NCI-H460 (cell line): ENCODE data around the gene BIRC7. TPM values are rescaled to one million over a fixed set of nuclear protein-coding genes. Genes with fewer than 3 reads are reported as not detected.

Experiments
- DNase-seq: peaks from one replicate; pipeline ENCODE4 v3.0.0-alpha.2; 2016; ENCODE audit warnings: low read depth; ENCODE audit errors: extremely low read depth
- polyA plus RNA-seq: library from polyadenylated mRNA; depleted of rRNA; stranded (reverse); fragments of >200 nt; gene quantifications from 2 replicates; pipeline ENCODE4 v1.2.3, GENCODE V29; 2014; cell fraction: nucleus; rRNA removed
- total RNA-seq: library from RNA; depleted of rRNA; stranded (reverse); fragments of >200 nt; shearing (Covaris generic); gene quantifications from 2 replicates; pipeline ENCODE4 v1.2.3, GENCODE V29; 2014; rRNA removed

The BIRC7 gene, protein sequence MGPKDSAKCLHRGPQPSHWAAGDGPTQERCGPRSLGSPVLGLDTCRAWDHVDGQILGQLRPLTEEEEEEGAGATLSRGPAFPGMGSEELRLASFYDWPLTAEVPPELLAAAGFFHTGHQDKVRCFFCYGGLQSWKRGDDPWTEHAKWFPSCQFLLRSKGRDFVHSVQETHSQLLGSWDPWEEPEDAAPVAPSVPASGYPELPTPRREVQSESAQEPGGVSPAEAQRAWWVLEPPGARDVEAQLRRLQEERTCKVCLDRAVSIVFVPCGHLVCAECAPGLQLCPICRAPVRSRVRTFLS
- total RNA-seq: 0.57 TPM in 1 of 2 replicates, not detected in the other
- 1.1 and 4.2 TPM in 2 replicates for polyA plus RNA-seq

DNA sequence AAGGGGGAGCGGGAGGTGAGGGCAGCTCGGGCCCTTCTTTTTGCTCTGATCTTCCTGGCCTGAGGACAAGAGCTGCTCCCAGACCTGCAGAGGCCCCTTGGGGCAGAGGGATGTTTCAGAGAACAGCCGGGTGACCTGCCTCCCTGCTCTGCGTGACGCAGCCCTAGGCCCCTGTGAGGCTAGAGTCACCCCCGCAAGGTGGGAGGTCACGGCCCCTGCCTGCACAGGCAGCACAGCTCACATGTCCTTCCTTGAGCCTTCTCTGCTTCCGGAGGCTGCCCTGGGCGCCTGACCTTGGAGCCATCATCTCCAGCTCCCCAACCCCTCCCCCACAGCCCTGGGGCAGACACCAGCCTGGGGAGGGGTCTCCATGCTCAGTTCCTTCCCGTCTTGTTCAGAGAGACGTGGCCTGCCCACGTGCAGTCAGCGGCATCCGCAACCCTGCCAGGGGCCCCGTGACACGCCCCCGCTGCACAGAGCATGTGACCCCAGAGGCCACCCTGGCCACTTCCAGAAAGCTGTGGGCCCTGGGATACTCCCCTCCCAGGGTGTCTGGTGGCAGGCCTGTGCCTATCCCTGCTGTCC is at the start of gene BIRC7:
TSS of gene BIRC7 (plus strand) at position 507 of the 585 bp plus-strand sequence. CDS start 192 bp downstream, outside the sequence.
- no peak for DNase-seq

DNA sequence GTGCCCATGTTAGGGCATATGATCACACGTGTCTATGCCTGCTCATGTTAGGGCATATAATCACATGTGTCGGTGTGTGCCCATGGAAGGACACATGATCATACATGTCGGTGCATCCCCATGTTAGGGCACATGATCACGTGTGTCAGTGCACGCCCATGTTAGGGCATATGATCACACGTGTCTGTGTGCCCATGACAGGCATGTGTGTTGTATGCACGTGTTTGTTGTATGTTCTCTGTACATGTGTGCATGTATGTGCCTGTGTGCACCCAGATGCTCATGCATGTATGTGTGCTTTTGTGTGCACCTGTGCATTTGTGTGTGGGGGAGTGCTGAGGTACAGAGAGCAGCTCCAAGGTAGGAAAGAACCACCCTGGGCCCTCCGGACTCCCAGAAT is 49.6 kb upstream of the BIRC7 start:
- no peak for DNase-seq

DNA sequence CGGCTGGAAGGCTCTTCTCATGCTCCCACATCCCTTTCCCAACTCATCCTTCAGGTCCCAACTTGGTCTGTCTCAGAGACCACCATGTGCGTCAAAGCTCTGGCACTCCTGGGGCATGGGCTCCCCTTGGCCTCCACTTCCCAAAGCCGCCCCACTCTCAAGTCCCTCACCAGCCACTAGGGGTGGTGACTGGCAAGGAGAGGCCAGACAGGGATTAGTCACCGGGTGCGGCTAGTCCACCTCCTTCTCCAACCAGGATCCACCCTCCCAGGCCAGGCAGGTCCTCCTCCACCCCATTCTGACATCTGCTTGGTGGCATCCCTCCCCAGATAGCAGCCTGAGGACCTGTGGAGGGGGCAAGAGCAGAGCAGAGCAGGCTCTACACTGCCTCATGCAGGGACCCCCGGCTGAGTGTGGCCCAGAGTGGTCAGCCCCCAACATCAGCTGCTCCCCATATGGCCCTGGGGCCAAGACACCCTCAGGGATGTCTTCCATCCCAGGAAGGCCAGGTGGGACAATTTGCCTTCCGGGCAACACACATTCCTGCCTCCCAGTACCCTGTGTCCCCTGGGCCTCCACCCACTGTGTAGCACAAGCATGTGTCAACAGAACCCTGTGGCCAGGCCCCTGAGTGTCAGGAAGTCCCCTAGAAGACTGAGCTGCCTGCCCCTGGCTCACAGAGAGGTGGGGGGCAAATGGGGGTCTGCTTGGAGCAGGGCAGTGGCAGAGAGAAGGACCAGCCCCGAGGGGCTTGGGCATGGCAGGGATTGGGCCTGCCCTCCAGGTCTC is 49.0 kb upstream of the BIRC7 start:
- DNase-seq: peak; percentile 26

DNA sequence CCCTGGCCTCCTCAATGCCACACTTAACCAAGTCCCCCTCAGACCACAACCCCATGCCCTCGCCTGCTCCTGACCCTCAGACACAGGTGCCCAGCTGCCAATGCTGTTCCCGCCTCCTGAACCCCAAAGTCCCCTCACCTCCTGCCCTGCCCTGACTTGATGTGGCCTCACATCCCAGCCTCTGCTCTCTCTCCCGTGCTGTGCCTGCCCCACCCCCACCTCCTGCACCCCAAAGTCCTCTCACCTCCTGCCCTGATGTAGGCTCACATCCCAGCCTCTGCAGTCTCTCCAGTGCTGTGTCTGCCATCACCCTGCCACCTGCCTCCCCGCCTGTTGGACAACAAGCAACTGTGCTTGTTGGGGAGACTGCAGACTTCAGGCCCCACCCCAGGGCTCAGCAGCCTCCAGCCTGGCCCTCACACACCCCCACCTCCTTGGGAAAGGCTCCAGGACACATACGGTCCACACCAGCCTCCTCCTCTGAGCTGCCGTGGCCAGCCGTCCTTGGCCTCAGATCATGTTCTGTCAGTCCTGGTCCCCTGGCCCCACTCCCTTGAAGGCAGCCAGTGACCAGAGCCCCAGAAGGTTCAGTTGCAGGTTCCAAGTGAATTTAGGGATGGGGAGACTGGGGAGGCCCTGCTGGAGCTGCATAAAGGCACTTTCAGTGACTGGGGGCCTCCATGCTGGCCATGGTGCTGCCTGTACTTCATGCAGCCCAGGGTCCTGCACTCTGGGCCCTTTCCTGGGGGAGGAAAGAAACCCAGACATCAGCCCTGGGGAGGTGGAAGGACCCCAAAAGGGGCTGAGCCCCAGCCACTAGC is 48.2 kb upstream of the BIRC7 start:
- DNase-seq: no peak

DNA sequence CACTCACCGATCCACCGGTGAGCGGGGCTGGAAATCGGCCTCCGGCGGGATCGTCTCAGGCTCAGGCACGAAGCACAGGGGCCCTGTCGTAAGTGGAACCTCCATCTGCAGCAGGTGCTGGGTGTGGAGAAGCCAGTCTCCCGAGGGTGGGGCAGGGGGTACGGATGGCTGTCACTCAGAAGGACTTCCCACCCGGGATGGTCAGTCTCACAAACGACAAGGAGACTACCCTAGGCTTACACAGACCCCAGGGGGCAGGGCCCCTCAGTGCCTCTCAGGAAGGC is 47.6 kb upstream of the BIRC7 start:
- no peak for DNase-seq

DNA sequence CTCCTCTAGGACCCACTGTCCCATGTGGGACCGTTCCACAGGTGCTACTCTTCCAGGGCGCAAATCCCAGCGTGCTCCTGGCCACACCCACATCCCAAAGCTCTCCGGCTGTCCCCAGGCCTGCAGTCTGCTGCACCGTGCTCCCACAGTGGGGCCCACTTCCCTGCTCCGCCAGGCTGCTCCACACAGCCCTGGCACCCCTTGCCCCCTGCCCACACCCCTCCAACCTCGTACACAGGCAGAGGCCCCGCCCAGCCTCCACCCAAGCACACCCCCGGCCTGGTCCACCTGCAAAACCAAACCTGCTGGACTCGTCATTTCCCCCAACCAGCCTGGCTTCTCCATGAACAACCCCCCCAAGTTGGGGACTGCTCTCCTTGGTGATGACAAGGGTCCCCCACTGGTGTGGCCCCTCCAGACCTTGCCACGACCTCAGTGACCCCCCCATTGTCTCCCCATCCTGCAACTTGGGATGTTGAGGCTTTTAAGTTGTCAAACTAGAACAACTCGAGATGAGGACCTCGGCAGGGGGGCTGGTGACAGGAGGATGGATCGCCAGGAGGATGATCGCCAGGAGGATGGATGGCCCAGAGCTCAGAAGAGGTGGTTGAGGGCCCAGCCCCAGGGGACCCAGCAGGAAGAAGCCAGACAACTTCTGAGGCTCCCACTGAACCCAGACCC is 46.9 kb upstream of the BIRC7 start:
- DNase-seq: no peak

DNA sequence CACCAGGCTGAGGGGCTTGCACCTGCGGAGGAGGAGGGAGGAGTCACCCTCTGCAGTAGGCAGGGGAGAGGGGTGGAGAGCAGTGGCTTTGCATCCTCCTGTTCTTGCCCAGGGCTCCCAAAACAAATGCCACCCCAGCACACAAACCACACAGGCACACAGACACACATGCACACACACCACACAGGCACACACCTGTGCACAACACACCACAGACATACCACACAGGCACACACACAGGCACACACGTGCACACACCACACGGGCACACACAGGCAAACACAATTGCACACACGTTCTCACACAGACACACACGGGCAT is 46.4 kb upstream of the BIRC7 start:
- DNase-seq: no peak

DNA sequence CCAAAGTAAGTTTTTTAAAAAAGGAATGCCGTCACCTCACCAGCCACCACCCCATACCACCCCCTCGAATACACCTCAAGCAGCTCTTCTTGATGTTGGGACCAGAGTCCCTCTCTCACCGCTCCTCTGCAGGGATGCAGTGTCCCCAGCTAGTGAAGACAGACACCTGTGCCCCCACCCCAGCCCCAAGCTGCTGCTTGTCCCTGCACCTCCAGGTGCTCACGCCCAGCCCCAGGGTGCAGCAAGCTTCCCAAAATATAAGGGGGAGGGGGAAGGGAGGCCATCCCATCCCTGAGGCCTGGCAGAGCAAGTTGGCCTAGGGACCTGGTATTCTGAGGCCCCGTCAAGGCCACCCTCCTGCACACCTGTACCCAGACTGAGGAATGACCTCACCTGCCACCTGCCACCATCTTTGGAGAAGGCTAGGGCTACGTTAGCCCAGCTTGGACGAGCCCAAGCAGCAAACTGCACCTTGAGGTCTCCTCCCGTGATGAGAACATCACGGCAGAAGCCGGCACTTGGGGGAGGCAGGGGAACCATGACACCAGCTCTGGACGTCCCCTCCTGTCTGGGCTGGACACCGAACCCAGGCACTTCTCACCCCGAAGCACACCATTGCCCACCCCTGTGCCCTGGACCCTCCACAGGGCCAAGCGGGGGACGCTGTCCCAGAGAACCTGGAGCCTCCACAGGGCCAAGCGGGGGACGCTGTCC is 45.7 kb upstream of the BIRC7 start:
- no peak for DNase-seq

DNA sequence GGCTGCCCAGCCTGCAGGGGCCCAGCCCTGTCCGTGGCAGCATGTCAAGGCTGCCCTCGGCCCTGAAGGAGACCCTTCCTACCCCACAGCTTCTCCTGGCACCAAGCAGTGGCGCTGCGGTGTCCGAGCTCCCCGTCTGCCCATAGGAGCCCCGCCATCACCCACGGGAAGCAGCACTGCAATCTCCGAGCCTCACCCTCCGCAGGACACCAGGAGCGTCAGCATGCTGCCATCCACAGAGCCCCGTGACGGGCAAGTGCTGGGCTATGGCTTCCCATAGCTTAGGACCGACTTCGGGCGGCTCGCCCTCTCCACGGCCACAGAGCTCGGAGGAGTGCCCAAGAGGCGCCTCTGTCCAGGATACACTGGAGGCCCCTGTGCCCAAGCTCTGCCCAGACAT is 44.9 kb upstream of the BIRC7 start:
- DNase-seq: no peak

DNA sequence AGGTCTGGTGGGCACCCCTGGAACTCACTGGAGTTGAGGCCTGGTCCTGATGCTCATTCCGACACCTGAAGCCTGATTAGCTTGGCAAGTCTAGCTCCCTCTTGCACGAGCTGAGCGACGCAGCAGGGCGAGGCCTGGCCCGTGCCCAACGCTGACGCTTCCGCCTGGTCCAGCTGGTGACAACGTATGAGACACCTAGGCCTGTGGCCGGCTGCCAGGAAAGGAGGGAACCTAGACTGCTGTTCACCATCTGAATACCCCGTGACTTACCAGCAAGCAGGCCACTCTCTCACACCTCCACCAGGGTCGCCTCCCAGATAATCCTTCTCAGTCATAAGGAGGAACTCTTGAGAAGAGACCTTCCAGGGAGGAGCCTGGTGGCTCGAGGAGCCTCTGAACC is 44.3 kb upstream of the BIRC7 start:
- DNase-seq: no peak

DNA sequence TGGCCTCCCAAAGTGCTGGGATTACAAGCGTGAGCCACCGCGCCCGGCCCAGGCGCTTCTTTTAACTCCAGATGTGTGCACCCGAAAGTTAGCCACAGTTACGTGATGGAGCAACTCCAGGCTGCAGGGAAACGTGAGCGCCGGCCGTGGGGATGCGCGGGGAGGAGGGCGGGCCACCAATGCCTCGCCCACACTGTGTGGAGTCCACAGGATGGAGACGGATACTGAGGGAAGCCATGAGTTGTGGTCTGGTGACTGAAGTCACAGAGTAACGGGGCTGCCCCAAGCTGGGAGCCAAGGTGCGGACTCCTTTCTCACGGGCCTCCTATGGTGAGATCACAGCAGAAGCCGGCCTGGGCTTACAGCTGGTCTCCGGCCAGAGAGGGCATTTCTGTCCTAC is 43.0 kb upstream of the BIRC7 start:
- no peak for DNase-seq

DNA sequence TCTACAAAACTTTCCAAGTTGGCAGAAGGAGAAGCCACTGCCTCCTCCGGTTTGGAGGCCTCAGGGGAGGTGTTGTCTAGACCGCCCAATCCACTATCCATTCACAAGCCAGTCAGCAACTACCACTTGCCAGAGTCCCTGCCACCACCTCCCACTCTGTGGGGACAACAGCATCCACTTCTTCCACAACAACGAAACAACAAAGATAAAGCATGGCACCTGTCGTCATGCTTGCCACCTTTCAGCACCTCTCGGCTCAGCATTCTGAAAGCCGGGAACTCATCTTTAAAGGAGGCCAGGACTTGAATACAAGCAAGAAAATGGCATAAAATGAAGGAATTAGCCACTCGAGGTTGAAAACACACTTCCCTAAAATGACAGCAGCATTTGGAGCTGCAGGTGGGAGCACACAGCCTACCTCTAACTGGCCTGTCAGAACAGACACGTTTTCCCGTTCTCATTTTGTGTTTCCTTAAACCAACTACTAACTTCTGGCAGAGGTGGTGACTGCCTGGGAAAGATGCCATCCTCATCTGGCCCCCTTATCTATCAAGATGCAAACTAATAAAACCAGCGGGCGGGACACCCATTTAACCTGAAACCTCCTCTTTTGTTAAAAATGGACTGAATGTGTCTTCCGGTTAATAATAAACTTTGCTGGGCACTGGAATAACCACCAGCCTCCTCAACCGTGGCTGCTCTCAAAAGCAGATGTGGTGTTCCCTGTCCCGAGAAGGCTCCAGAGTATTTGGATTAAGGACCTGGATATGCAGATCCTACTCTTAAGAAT is 41.5 kb upstream of the BIRC7 start:
- no peak for DNase-seq

DNA sequence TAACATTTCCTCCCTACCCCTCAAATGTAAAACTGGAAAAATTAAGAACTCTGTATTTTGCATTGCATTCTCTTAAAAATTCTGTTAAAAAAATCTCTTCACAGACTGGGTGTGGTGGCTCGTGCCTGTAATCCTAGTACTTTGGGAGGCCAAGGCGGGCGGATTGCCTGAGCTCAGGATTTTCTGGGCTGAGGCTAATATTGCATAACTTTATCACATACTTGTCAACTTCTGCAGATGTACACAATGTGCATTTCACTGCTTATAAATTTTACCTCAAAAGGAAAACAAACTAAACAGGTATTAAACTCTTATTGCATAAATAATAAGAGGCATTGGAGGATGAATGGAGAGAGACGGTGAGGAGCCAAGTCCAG is 40.9 kb upstream of the BIRC7 start:
- DNase-seq: no peak

DNA sequence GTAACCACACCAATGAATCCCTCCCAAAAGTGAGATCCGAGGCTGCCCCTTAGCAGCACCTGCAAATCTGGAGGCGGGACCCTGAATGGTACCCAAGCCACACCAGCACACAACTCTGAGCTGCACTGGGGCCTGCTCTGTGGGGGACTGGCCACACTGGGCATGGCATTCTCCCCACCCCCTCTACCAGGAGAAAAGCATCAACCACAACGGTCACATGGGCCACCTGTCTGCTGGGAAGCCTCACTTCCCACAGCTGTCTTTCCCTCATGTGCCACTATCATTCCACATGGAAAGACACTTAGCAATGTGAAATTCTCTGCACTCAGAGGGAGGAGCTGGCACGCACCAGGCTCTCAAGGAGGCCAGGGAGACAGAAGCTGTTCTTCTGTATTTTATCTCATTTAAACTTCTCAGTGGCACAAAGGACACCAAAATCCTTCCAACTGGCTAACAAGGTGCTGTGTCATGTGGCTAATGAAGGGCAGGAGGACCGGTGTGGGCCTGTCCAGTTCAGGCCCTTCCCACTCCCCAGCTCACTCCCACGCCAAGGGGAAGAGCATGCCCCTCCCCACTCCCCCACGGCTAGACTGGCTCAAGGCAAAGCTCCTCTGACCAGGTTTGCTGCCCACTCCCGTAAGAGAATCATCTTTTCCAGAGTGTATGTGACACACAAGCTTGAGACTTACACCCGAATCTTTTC is 38.8 kb upstream of the BIRC7 start:
- DNase-seq: no peak

DNA sequence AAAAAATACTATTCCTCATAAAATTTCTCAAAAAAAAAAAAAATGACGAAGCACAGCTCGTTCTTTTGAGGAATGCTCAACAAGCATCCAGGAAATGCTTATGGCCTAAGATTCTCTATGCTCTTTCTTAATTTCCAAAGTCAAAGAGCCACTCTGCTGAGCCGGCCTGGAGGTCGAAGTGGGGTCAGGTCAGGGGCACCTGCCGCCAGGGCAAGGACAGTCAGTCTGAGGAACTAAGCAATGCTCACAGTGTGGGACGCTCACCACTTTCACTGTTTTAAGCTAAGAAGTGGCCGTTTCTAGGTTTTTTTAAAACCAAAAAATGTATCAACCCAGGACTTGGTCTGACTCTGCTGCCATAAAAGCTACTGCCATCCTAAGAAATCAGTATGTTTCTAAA is 37.1 kb upstream of the BIRC7 start:
- DNase-seq: no peak

DNA sequence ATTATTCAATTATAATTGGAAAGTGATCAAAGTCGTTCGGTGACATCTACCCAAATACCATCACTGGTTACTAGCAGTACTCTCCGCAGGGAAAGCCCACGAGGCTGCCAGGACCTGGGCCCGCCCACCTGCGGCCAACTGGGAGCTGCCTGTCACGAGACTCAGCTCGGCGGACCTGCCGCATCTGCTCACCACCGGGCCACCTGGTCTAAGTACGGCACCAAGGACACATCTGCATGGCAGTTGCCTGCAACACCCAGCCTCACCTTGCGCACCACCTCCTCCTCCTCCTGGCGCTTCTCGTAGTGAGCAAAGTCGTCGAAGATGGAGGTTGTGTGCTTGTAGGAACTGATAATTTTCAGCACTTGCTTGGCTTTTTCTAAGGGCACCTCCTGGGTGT is 33.7 kb upstream of the BIRC7 start:
- DNase-seq: no peak

DNA sequence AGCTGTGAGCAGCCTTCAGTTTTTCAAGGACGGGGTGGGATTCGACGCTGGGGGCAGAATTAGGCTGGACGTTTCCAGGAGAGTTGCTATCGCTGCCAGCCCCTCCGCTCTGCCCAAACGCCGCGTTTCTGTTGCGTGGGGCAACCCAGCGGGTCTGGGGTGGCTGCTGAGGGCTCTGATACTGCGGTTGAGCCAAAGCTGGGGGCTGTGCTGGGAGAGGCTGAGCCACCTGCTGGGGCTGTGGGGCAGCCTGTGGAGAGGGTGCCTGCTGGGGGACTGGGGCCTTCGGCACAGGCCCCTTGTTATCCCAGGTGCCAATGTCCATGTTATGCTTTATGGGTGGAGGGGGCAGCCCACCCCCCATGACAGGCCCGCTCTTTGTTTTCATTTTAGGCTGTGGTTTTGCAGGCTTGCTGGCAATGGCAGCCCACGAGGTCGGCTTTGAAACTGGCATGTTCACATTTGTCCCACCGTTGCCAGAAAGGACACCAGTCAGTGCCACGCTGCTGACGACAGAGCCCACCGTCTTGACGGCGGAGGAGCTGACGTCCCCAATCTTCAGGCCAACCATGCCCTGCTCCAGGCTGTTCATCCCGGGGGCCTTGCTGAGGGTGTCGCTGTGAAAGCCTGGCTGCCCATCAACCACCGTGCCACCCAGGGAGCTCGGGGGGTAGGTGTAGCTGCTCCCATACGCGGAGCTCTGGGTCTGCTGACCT is 32.7 kb upstream of the BIRC7 start:
- DNase-seq: no peak

DNA sequence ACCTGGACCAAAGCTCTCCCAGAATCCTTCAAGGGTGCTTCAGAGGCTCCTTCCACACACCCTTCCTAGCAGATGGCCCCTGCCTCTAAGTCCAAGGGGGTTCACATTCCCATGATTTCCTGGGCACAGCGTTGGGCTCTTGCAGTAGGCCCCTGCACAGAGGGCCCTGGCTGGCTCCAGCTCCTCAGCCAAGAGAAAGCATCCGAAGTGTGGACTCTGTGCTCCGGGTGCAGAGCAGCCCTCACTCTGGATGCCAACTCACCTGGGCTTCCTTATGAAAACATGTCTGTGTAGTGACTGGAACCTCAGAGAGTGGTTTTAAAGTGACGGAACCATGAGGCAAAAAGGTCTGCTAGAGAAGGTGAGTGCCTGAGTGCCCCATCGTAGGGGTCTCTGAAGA is 31.3 kb upstream of the BIRC7 start:
- DNase-seq: no peak
